GM12892 (cell line): ENCODE results near the gene POU4F1.

Experiments used
- POLR2A ChIP-seq: IDR thresholded peaks from 2 replicates; pipeline ENCODE4 v1.6.1; 2011; ENCODE audit warnings: low read depth, low read length, control low read depth
- POLR2AphosphoS5 ChIP-seq: IDR thresholded peaks from 2 replicates; pipeline ENCODE4 v1.6.1; 2011; ENCODE audit warnings: low read depth, low read length, control low read depth

- TF ChIP-seq POLR2AphosphoS5 (no peak), POLR2A (no peak)
These were observed 27.1 kb downstream of the POU4F1 start for GRCh38 chr13:78576261-78576660.
